ENCODE data around the gene ATP10A.

GRCh38 chr15:25714538-25714840, 148.6 kb downstream of the ATP10A start:
- TF ChIP-seq CTCF (conservative IDR thresholded peaks at IDR 0.05) (no peak), ZFX (IDR thresholded peaks at IDR 0.05) (no peak)
